HG02943 (cell line): Measurements from ENCODE around the gene TEP1.

Source experiments
- ATAC-seq: cut with Tn5 transposase; IDR thresholded peaks from one replicate; pipeline ENCODE4 v1.9.1; 2021; ENCODE audit warnings: mild to moderate bottlenecking, low read depth, moderate library complexity; ENCODE audit not compliant: unreplicated experiment

The TEP1 gene

DNA sequence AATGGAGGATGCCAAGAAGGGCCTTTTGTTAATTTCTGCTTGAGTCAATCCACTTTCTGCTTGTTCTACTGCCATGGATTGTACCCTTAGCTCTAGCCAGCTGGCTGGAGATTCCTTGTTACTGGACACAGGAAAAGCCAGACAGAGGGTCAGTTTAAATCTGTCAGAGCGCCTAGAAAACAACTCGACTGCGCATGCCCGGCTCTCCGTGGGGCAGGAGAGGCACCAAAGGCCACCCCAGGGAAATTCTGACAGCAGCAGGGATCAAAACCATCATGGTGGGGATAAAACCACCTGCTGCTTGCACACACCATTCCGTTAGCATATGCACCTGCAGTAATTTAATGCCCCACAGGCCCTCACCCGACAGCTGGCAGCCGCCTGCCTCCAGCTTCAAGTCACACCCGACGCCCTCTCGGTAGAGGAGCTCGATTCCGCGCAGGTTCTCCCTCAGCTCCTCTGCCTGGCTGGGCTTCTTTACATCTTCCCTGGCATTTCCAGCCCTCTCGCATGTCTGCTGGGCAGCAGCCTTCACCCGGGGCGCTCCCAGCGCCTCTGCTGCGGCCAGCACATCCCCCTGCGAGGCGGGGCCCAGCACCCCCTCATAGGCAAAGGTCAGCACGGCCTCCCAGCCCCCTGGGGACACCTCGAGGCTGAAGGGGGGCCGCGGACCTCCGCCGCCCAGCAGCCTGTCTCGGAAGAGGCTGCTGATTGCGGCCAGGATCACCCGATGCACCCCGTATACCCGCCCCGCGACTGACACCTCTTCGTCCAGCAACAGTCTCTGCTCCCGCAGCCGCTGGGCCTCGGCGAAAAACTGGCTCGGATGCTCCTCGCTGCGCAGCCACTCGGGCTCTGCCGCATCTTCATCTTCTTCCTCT is 21.6 kb upstream of the TEP1 start:
- no peak for ATAC-seq

DNA sequence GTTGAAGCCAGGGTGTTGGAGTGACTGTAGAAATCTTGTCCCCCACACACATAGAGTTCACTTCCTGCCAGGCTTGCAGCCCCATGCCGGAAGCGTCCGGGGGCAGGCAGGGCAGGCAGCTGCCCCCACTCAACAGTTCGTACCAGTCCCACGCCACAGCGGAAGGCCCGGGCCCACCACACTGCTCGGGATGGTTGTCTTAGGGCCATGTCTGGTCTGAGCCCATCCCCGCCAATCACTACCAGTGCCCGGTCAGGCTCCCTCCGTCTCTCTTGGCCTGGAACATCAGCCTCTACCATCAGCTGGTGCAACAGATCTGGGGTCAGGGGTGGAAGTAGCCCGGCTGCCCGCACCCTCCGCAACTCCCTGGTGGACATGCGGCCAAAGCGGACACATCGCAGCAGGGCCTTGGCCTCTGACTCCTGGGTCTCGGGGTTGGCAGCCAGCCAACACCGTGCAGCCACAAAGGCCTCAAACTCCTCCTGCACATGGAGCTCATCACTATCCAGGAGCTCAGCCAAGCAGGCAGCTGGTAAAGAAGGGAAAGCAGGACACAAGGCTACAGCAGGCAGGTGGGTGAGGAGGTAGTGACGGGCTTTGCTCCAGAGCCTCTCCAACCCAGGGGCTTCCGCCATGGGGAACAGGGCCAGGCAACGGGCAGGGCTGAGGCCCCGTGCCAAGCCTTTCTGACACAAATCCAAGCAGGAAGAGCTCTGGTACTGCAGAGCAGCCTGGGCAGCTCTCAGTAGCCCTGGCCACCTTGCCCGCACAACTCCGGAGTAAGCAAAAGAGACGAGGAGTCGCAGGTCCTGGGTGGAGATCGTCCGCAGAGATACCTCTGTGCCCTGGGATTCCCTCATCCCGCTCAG is 16.7 kb upstream of the TEP1 start:
- ATAC-seq, result no peak

DNA sequence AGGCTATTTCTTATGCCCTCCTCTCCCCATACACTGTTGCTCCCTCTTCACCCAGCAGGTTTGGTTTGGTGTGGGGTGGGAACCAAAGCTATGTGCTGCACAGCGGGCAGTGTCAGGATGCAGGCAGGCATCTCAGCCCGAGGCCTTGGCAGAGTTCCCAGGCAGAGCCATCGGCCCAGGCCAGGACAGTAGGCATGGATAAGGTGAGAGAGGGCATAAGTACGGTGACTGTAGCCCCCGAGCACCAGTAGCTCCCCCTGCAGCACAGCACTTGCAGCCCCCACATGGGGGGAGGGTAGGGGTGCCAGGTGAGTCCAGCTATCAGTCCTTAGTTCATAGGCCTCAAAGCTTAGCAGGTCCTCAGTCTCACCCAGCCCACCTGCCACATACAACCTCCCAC is 15.5 kb upstream of the TEP1 start:
- no peak for ATAC-seq

DNA sequence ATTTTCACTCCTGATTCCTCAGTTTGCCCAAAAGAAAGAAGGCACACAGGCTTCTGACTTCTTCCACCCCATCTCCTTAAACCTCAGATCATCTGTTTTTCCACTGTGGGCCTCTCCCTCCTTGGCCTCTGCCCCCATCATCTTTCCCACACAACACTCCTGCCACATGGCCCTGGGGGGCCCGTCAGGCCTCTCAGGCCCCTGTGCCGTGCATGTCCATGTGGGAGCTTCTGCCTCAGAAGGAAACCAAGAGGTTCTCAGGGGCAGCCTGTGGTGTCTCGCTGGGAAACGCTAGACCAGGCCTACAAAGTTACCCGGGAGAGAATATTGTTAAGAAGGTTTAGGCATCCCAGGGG is 14.7 kb upstream of the TEP1 start:
- ATAC-seq, result peak; percentile 20

DNA sequence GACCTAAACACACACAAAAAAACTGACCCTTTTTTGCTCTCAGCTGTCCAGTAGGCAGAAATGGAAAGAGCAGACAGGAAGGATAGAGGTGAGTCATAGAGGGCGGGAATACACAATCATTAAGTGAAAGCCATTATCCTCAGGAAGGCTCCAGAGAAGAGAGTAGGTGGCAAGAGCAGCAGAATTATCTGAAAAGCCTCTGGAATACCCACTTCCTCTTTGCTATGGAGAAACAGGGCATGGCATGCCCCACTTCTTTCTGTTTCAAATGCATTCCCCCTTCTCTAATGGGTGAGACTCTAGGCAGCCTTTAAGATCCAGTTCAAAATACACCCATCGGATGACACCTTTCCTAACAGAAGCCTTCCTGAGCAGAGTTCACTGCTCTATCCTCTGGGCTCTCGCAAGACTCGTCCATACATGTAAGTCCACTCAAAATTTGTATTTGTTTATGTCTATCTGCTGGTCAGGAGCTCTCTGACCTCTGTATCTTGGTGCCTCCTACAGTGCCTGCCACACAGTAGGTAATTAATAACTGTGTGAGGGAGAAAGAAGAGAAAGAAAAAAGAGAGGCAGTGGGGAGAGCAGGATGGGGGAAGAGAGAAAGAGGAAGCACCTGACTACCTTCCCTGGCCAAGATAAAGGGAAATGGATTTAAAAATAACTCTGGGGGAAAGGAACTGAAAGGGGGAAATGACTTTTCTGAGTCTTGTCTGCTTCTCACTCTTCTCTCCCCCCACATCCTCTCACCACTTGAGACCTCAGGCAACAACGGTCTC is 14.1 kb upstream of the TEP1 start:
- peak; percentile 71 for ATAC-seq

DNA sequence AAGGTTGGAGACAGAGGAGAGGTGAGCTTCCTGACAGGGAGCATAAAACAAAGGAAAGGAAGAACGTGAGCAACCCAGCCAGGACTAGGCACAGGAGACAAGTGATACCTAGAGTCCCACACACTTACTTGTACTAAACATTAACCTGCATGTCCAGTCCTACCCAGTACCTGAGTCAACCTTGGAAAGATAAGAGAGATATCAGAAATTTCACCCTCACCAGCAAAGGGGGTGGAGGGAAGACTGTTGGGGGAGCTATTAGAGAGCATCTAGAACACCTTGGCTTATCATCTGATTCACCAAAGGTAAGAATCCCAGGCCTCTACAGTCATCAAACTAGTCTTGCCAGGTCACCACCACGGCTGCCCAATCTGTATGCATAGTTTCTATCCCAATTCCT is 11.6 kb upstream of the TEP1 start:
- ATAC-seq, result no peak

DNA sequence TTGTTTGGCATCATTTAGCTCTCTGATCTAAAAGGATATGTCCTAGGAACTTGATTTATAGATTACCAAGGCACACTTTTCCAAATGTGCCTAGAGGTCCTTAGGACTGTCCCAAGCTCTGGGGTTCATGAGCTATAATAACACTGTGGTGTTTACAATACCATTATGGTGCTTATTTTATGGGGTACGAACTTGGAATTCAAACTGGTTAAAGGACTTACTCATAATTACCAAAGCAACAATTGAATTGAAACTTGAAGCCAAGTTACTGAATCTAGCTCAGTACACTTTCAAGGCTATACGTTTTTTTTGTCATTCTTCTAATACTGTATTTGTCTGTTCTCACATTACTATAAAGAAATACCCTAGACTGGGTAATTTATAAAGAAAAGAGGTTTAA is 9.6 kb upstream of the TEP1 start:
- ATAC-seq, result no peak

DNA sequence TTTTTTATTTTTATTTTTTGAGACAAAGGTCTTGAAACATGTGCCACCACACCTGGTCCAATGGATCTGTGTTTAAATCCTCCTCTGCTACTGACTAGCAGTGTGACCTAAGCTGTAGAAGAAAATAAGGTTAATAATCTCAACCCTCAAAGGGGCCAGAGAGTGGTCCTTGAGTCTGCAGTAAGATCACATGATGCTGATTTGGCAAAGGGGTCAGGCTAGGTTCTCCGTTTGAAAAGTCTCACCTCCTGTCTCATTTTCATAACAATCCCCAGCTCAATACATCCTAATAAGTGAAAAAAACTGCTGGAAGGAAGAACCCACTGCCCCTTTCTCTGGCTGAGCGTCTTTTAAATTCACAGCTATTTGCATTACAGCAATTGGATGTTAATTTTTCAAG is 8.0 kb upstream of the TEP1 start:
- no peak for ATAC-seq

DNA sequence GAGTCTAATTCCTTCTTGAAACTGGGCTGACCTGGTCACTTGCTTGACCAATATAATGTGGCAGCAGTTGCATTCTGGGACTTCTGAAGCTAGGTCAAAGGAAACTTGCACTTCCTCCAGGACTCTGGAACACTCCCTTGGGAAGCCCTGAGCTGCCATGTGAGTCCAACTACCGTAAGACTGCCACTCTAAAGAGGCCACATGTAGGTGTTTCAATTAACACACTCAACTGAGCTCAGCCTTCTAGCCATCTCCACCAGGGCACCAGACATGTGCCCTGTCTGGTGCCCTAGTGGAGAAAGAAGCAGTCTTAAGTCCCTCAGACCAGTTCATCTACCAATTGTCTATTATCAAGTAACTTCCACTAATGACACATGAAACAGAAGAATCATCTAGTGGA is 6.1 kb upstream of the TEP1 start:
- no peak for ATAC-seq

DNA sequence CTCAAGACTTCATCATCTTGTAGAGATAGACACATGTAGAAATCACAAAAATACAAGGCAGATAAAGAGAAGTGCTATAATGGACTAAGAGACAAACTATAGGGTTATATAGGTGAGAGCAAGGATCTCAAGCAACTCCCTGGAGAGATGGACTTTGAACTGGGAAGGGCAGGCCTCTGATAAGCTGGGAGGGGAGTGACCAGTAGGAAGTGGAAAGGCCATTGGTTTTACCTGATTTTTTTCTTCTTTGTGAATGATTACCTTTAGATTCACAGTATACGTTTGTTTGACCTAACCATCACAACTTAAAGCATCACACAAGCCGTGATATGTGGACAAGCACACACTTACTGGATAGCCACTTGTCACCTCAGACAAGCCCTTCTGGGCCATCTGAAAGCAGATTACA is 5.2 kb upstream of the TEP1 start:
- no peak for ATAC-seq

DNA sequence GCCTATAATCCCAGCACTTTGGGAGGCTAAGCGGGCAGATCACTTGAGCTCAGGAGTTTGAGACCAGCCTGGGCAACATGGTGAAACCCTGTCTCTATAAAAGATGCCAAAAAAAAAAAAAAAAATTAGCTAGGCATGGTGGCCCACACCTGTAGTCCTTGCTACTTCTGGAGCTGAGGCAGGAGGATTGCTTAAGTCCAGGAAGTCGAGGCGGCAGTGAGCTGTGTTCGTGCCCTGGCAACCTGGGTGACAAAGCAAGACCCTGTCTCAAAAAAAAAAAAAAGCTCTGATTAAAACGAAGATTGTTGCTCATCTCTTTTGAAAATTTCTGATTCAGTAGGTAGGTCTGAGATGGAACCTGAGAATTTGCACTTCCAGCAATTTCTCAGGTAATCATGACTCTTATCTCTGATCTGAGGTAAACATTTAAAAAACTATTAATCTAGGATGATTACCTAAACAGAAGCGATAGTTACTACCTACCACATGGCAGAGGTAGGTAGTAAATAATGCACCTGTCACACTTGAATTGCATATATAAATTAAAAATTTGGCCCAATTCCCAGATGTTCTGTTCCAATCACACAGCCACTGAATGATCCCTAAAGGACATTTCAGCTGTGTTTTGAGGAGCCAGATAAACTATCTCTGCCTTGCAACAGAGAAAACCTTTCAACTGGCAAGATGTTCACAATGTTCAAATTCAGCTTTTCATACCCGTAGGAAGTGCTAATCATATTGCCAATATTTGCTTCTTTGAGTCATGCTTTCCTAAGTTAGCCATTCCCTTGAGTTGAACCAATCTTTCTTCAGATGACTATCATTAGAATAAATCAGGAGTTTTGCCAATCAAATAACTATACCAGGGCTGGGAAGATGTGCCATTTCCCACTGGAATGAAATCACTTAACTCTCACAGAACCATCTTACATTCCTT is 4.2 kb upstream of the TEP1 start:
- ATAC-seq, result no peak

DNA sequence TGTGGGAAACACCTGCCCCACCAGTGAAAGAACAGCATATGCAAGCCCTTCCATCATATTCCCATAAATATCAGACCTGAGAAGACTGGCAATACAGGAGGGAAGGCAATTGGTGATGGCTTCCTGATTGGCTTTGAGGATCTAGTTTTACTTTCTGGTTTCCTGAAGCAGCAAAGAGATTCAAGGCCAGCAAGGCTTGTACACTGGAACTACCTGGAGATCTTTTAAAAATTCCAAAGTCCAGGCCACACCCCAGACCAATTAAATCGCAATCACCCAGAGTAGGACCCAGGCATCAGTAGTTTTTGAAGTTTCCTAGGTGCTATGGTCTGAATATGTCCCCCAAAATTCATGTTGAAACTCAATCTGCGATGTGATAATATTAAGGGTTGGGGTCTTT is 2.9 kb upstream of the TEP1 start:
- ATAC-seq, result no peak

DNA sequence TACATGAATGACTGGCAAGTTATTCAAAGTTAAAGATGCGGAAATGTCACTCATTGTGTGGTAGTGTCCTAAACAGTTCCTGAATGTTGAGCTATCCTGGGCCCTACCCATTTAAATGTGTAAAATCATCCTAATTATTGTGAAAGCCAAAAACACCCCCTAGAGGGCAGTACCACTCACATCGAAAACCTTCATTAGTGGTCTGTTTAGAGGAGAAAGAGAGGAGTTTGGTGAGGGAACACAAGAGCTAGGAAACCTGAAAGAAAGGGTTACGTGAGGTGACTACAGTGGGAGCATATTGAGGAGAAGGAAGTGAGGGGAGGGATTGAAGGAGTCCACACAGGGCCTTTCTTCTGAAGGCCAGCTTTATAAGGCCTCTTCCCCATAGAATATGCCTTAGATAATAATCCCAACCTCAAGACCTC is 2.5 kb upstream of the TEP1 start:
- no peak for ATAC-seq

DNA sequence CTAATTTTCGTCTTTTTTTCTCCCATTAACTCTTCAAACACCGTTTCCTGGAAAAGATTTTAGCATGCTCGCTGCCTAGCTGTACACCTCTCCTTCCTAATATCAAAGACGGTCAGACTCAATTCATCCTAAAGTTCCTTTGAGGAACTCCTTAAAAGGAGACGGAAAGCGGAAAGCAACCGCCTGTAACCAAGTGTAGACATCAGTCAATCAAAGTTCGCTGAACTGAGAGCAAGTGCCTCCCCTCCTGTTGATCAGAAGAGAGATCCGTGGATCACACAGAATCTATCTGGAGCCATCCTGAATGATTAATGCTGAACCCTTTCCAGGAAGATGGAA is 412 bp upstream of the TEP1 start:
- no peak for ATAC-seq

DNA sequence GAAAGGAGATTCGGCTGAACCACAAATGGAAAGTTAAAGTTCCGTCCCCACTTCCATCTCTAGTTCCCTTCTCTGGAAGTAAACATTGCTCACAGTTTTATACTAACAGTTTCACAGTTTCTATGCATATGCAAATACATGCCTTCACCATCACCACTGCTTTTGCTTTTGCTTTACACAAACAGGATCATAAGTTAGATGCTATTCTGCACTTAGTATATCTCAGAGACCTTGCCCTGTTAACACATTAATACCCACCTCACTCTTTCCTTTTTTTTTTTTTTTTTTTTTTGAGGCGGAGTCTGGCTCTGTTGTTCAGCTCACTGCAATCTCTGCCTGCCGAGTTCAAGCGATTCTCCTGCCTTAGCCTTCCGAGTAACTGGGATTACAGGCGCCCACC is 890 bp downstream of the TEP1 start:
- peak; percentile 62 for ATAC-seq

DNA sequence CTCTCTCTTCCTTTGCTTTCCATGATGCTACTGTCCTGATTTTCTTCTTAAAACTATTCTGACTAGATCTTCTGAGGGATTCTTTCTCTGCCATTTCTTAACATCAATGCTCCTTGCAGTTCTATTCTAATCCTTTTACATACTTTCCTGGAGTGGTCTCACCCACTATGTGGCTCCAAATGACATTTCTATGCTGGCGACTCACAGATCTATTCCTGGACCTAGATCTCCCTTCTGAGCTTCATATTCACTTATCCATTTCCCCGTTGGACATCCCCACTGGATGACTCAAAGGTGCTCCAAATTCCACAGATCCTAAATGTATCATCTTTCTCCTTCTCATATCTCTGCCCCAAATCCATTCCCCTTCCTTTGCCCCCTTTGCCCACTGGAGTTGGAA is 4.1 kb downstream of the TEP1 start:
- ATAC-seq, result no peak

DNA sequence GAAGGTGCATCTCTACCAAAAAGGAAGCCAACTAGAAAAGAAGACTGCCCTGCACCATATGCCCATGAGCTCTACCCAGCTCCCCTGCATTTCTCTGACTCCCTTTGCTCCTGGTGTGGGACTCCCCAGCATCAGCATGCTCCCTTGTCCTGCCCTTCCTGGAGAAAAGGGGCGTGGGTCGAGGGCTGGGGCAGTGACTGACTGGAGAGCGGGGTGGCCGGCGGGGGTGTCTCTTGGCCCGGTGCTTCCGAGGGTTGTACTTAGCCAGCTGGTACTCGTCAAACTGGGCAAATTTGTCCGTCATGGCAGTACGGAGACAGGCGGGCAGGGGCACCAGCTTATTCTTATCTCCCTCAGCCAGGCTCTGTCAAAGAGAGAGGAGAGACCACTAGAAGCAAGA is 9.8 kb downstream of the TEP1 start:
- ATAC-seq, result no peak

DNA sequence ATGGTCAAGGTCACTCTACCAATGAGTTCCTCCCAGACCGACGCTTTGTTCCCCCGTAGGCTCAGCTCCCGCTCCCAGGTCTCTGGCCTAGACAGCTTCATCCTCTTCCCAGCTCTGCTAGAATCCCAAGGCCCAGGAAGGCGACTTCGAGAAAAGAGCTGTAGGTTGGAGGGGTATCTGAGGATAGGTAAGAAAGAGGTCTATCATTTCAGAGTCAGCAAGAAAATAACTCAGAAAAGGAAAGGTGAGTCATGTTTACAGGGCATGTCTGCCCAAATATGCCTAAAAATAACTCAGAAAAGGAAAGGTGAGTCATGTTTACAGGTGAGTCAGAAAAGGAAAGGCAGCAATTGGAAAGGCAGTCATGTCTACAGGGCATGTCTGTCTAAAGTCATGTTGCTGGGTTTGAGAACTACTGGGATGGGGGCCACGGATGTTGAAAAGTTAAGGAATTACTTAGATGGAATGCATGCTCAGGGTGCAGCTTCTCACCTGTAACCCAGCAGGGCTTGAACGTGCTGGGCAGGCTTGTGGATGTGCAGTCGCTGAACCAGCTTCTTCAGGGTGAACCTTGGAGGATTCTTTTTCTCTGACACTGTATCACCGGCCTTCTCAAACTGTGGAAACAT is 12.2 kb downstream of the TEP1 start:
- no peak for ATAC-seq

DNA sequence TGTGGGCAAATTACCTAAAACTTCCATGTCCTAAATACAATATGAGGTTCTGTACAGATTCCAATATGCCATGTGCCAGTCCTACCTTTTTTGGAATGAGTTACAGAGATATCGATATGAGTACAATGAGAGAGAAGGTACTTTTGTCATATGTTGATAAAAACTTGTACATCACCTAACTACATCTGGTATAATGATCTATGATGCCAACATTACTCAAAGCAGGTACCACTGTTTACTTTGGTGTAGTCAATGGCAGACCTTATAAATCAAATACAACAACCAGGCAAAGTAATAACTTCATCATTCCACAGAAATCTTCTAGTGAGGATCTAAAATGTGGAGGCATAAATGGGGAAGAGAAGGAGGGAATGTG is 12.7 kb downstream of the TEP1 start:
- ATAC-seq, result no peak

DNA sequence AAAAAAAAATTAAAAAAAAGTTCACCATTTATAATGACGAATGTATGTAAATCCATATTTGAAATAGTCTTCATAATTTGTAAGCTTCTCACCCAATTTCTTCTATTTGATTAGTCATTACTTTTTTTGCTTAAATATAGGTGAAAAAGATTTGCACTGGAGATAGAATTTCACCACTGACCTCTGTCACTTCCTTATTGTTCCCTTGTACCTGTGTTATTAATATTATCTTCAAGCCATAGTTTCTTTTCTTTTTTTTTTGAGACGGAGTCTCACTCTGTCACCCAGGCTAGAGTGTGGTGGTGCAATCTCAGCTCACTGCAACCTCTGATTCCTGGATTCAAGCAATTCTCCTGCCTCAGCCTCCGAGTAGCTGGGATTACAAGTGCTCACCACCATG is 15.8 kb downstream of the TEP1 start:
- no peak for ATAC-seq
